GM10266 (cell line): ENCODE results near the gene GABPB2.
A peak's percentile ranks its signal among the peaks of the same experiment; 100 is the strongest.

ENCODE experiments used
- DNase-seq: peaks from one replicate; pipeline ENCODE4 v3.0.0; 2012; ENCODE audit errors: extremely low spot score
- TF ChIP-seq, protein P1 (sequence below): IDR thresholded peaks from 2 replicates; pipeline ENCODE4 v1.5.1; 2012; ENCODE audit warnings: mild to moderate bottlenecking, low read depth; ENCODE audit not compliant: control insufficient read depth, insufficient read depth; ENCODE audit errors: missing control alignments

Gene GABPB2

DNA sequence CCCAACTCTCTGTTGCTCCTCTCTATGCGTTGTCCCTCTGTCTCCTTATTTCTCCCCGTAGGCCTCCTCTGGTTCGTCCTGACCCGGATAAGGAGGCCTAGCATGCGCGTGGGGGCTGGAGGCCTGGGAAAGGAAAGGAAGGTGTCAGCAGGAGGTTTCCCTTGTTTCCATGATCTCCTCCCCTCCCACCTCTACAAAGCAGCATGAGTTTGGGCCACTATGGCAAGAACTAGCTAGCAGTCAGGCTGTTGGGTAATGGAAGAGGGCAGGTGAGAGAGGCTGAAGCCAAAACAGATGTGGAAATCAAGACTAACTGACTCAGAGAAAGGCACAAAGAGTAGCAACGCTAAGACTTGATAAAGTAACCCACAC lies 76.6 kb downstream of the GABPB2 start:
- no peak for DNase-seq
- TF ChIP-seq, protein P1, sequence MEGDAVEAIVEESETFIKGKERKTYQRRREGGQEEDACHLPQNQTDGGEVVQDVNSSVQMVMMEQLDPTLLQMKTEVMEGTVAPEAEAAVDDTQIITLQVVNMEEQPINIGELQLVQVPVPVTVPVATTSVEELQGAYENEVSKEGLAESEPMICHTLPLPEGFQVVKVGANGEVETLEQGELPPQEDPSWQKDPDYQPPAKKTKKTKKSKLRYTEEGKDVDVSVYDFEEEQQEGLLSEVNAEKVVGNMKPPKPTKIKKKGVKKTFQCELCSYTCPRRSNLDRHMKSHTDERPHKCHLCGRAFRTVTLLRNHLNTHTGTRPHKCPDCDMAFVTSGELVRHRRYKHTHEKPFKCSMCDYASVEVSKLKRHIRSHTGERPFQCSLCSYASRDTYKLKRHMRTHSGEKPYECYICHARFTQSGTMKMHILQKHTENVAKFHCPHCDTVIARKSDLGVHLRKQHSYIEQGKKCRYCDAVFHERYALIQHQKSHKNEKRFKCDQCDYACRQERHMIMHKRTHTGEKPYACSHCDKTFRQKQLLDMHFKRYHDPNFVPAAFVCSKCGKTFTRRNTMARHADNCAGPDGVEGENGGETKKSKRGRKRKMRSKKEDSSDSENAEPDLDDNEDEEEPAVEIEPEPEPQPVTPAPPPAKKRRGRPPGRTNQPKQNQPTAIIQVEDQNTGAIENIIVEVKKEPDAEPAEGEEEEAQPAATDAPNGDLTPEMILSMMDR, result no peak

DNA sequence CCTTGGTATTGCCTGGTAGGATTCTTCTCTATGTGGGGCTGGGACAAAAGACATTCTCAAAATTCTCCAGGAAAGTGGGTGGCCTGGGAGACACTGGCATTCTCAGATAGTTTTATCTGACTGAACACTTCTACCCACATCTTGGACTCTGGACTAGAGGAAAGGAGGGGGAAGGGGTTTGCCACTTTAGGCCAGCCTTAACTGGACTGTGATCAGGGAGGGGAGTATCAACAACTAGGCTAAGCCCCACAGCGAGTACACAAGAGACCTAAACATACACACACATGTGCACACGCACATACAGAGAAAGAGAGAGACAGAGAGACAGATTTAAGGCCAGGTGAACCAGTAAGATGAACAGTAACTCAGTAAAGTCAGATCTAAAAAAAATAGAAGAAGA lies 77.1 kb downstream of the GABPB2 start:
- TF ChIP-seq, protein P1, result no peak
- DNase-seq, result no peak

DNA sequence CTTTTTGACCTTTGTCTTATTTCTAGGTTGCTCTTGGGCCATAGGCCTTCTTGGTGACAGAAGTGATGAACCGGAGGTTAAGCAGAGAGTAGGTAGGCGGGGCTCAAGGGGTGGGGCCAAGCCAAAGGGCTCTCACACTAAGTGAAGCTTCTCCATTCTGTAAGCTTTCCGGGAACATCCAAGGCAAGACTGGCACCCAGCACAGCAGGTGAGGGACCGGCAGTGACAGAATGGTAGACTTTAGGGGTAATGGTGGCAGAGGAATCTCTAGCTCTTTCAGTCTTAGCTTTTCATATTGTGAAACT lies 85.9 kb downstream of the GABPB2 start, which contains the start of gene TNFAIP8L2:
TNFAIP8L2 (plus strand) TSS at position 135 of the 305 bp plus-strand sequence. CDS start 2,049 bp downstream, outside the sequence.
- no peak for DNase-seq
- TF ChIP-seq, protein P1, result no peak

DNA sequence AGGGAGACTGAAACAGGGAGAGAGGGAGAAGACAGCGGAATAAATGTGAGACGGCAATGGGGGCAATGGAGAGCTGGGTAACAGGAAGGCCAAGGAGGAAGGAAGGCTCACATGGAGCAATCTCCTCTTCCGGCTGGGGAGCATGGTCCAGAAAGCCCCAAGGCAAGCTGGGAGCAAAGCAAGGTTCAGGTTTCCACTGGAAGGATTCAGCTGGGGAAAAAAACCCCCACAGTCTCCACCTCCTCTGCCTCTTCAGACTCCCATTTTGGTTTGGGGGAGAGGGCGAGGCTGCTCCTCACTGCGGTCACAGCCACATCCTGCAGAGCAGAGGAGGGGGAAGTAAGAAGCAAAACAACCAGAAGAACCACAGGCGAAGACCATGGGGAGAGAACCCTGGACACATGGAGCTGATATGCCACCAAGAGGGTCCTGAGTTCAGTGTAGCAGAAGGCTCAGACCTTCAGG lies 86.5 kb downstream of the GABPB2 start:
- TF ChIP-seq, protein P1, result peak; percentile 6

DNA sequence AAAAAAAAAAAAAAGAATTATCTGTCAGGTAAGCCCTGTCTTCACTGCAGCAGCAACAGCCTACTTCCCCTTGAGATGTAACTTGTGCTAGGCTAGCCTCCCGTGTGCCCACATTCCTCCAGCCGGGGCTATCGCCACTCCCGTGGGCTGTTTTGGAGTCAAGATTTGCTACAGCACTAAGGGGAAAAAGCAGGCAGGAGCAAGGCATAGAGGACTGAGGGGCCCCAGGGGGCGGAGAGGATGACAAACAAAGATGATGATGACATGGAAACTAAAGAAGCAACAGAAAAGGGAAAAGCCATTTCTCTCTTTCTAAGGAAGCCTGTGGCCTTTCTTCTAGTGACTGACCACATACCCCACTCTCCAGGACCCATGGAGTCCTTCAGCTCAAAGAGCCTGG lies 87.8 kb downstream of the GABPB2 start:
- no peak for DNase-seq
- TF ChIP-seq, protein P1, result no peak

More for the DNA sequence above, 86.5 kb downstream of the GABPB2 start:
- no peak for DNase-seq

DNA sequence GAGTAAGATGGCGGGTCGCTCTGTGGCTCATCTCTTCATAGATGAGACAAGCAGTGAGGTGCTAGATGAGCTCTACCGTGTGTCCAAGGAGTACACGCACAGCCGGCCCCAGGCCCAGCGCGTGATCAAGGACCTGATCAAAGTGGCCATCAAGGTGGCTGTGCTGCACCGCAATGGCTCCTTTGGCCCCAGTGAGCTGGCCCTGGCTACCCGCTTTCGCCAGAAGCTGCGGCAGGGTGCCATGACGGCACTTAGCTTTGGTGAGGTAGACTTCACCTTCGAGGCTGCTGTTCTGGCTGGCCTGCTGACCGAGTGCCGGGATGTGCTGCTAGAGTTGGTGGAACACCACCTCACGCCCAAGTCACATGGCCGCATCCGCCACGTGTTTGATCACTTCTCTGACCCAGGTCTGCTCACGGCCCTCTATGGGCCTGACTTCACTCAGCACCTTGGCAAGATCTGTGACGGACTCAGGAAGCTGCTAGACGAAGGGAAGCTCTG lies 88.2 kb downstream of the GABPB2 start:
- no peak for DNase-seq
- TF ChIP-seq, protein P1, result no peak

DNA sequence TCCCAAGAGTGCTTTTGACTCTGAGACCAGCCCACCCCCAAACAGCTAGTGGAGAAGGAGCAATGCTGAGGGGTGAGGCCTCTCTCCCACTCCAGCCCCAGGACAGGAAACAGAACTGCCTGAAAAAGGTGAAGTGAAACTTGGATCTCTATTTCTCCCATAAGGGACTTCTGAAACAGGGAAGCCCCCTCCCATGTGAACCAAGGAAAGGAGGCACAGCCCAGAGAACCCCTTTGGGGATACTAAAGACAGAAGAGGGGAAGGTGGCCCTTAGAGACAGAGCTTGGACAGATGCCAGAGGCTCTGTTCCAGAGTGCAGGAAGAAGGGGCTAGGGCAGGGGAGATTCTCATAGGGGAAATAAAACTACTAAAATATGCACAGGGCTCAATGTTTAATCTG lies 88.8 kb downstream of the GABPB2 start:
- TF ChIP-seq, protein P1, result no peak
- DNase-seq, result no peak
